Dendritic cell treated with granulocyte-macrophage colony-stimulating factor and Interleukin-4, amounts not matched to agents 40 ng/mL and 50 ng/mL, for 4 days (primary cell): ENCODE data around the gene KCNK7.
"Not testable (repeated sequence)": the region's sequence is repeated elsewhere in the genome, so short reads cannot be mapped to it uniquely, and the experiment has no call there.

Experiments
- H3K27ac Mint-ChIP-seq: one replicate; pipeline ENCODE4 v1.8.0; 2022; ENCODE audit warnings: mild to moderate bottlenecking, mixed read lengths
- H3K27me3 Mint-ChIP-seq: one replicate; pipeline ENCODE4 v1.8.0; 2022; ENCODE audit warnings: mild to moderate bottlenecking, mixed read lengths
- H3K36me3 Mint-ChIP-seq: one replicate; pipeline ENCODE4 v1.8.0; 2022; ENCODE audit warnings: low read depth, mixed read lengths
- H3K4me1 Mint-ChIP-seq: one replicate; pipeline ENCODE4 v1.8.0; 2022; ENCODE audit warnings: low read depth, mixed read lengths
- H3K4me3 Mint-ChIP-seq: one replicate; pipeline ENCODE4 v1.8.0; 2022; ENCODE audit warnings: mild to moderate bottlenecking, moderate library complexity, mixed read lengths
- H3K9me3 Mint-ChIP-seq: one replicate; pipeline ENCODE4 v1.8.0; 2022; ENCODE audit warnings: mixed read lengths
- intact Hi-C: fragments of 100-400 bp; cut with micrococcal nuclease; formaldehyde crosslinking; loops from one replicate; pipeline ENCODE4 v1.15.0; 2022

KCNK7 gene

DNA sequence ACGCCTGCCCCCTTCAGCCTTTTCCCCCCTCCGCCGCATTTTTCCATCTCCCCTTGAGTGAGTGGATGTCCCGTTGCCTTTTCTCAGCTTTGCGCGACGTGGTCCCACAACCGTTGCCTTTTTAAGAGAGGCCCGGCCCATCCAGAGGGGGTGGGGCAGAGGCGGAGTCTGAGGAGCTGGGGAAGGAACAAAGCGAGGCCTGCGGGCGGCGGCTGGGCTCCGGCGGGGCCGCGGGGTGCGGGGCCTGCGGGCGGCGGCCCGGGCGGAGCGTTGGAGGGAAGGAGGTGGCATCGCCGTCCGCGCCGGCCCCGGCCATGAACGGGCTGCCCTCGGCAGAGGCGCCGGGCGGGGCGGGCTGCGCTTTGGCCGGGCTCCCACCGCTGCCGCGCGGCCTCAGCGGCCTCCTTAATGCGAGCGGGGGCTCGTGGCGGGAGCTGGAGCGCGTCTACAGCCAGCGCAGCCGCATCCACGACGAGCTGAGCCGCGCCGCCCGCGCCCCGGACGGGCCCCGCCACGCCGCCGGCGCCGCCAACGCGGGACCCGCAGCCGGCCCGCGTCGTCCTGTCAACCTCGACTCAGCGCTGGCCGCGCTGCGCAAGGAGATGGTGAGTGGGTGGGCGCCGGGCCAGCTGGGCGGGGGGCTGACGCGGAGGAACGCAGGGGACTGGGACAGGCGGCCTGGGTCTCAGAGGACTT is 23.1 kb downstream of the KCNK7 start, which contains the start of gene FAM89B:
Gene FAM89B, plus strand, starts transcription at position 183 of the 696 bp plus-strand sequence. Its CDS starts 132 bp downstream, at position 315.
- no peaks in the 10 kb centered on the region for H3K9me3 Mint-ChIP-seq
- no peaks in the 10 kb centered on the region for H3K27me3 Mint-ChIP-seq
- H3K36me3 Mint-ChIP-seq = peaks cover 86% of the 10 kb centered on the region
- H3K4me1 Mint-ChIP-seq = peaks cover 64% of the 10 kb centered on the region
- intact Hi-C loops = no loop called here
- peak within 1 kb of the TSS; percentile 96 for H3K4me3 Mint-ChIP-seq
- peak within 1 kb of the TSS; percentile 94 for H3K27ac Mint-ChIP-seq

DNA sequence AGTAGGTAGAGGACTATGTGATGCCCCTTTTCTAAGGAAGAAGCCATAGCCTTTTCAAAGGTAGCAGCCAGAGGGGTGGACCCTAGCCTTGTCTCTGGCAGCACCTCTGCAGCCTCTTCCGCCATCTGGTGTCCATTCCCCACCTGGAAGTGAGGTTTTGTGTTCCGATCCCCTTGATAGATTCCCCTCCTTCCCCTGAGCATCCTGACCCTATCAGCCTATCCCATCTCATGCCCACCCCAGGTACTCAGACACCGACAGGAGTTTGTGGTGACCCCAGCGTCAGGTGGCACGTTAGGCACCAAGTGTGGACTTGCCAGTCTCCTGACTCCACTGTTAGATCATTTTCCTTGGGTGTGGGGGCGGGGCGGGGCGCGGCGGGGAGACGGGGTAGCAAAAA is 23.7 kb downstream of the KCNK7 start:
- intact Hi-C loops = no loop called here
- peaks cover 83% of the 10 kb centered on the region for H3K36me3 Mint-ChIP-seq
- no peaks in the 10 kb centered on the region for H3K9me3 Mint-ChIP-seq
- peak overlapping the region; percentile 96 for H3K4me3 Mint-ChIP-seq
- H3K27me3 Mint-ChIP-seq = no peaks in the 10 kb centered on the region
- H3K27ac Mint-ChIP-seq = peak overlapping the region; percentile 94
- H3K4me1 Mint-ChIP-seq = peaks cover 64% of the 10 kb centered on the region

DNA sequence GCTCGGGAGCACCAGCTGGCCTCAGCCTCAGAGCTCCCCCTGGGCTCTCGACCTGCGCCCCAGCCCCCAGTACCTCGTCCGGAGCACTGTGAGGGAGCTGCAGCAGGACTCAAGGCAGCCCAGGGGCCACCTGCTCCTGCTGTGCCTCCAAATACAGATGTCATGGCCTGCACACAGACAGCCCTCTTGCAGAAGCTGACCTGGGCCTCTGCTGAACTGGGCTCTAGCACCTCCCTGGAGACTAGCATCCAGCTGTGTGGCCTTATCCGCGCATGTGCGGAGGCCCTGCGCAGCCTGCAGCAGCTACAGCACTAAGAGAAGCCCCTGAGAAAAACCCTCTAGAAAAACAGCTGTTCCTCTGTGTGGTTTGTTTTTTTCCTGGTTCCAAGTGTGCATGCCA is 24.2 kb downstream of the KCNK7 start:
- Mint-ChIP-seq H3K9me3 (no peaks in the 10 kb centered on the region), H3K4me3 (peak overlapping the region; percentile 96), H3K36me3 (peaks cover 83% of the 10 kb centered on the region), H3K4me1 (peaks cover 67% of the 10 kb centered on the region), H3K27me3 (no peaks in the 10 kb centered on the region), H3K27ac (peak overlapping the region; percentile 94)
- intact Hi-C loops = no loop called here

DNA sequence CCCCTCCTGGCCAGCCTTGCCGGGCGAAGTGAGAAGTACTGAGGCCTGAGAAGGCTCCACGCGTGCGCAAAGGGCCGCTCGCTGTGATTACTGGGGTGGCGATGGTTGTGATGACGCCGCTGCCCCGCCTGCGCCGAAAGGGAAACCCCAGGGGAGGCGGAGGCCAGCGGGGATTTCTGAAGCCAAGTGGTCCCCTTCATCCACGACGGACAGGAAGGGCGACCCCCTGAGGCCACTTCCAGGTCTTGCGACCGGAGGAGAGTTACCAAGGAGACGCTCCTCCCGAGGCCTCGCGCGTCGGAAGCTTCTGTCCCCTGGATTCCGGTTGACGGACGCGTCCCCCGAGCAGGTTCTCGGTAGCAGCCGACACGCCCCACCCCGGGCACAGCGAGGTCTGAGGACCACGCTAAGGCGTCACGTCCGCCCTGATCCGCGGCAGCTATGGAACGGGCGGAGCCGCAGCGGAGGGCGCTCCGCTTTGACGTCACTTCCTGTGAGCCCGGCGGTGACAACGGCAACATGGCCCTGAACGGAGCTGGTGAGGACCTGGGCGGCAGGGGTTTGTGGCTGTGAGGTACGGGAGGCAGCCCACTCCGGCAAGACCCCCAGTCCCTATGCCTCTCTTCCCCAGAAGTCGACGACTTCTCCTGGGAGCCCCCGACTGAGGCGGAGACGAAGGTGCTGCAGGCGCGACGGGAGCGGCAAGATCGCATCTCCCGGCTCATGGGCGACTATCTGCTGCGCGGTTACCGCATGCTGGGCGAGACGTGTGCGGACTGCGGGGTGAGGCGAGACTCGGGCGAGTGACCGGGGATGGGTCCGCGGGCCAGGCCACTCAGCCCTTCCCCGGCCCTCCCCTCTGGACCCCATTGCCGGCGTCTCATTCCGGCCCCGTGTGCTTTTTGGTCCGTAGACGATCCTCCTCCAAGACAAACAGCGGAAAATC is 25.4 kb downstream of the KCNK7 start, which contains the start of gene ZNRD2:
Gene ZNRD2, plus strand, starts transcription at position 505 of the 946 bp plus-strand sequence. Its CDS starts 15 bp downstream, at position 520.
- intact Hi-C loops = loop anchor here (1.0 to 2.0 kb wide), 2 partner anchors 23 to 30 kb away; no protein-coding TSS in a partner anchor
- H3K27me3 Mint-ChIP-seq = no peaks in the 10 kb centered on the region
- no peaks in the 10 kb centered on the region for H3K9me3 Mint-ChIP-seq
- H3K4me3 Mint-ChIP-seq = peak within 1 kb of the TSS; percentile 96
- H3K36me3 Mint-ChIP-seq = peaks cover 74% of the 10 kb centered on the region
- H3K4me1 Mint-ChIP-seq = peaks cover 75% of the 10 kb centered on the region
- peak within 1 kb of the TSS; percentile 94 for H3K27ac Mint-ChIP-seq

DNA sequence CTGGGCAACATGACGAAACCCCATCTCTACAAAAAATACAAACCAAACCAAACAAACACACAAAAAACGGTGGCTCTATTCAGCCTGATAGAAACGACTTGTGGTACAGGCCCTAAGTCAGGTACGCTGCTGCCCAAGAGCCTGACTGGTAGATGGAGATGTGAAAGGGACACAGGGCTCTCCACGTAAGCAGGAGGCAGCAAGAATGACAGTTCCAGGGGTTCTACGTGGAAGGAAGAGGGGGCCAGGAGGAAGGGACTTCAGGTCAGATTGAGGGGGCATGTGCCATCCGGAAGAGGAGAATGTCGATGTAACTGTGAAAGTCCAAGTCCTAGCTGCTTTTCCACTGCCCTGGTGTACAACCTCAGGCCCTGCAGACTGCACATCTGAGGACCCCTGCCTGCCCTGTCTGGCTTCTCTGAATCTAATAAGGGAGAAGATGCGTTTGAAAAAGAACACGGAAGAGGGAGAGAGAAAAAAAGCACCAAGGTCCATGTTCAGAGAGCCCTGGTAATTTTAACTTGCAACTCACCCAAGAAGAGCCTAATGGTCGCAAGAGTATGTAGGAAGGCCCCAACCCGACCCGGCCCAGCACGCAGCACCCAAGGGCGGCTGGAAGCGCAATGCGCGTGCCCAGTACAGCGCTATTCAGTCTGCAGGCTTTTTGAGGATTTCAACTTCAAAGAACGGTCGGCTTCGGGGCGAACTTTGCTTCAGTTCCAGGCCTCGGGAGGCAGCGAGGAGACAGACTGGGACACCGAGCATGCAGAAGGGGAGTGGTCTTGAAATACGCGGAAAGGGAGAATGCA is 26.2 kb downstream of the KCNK7 start:
- Mint-ChIP-seq H3K36me3 (peaks cover 67% of the 10 kb centered on the region), H3K27ac (peak overlapping the region; percentile 94), H3K4me3 (peak overlapping the region; percentile 96), H3K9me3 (no peaks in the 10 kb centered on the region), H3K4me1 (peaks cover 73% of the 10 kb centered on the region), H3K27me3 (no peaks in the 10 kb centered on the region)
- intact Hi-C loops = loop anchor here (2.0 kb wide), 1 partner anchor 23 kb away; no protein-coding TSS in a partner anchor

DNA sequence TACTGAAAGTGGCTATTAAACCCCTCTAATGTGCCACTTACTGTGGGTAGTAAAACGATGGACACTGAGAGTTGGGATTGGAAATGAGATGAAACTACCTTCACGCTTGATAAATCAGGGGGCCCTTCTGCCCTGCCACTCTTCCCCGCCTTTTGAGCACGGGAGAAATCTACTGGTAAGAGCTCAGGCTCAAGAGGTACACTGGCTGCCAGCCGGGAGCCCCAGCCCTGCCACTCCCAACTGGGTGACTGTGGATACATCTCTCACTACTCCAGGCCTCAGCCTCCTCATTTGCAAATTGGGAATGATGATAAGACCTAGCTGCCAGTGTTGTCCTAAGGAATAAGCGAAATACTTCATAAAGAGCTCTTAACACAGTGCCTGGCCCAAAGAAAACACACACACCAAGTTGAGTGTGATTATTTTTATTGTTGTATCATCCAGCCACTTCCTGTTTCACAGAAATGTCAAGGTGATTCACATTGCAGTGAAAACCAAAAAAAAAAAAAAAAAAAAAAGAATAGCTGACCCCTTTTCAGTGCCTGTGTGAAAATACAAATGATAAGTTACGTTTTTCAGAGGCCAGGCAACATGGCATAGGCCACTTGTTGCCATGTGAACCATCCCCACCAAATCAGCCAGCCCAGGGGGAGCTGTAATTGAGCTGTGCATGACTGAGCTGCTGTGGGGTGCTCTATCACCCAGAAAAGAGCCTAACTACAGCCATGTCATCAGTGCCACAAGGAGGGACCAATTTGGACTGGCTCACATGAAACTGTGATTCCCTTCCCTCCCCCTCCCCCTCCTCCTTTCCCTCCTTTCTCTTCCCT is 29.8 kb downstream of the KCNK7 start:
- peaks cover 40% of the 10 kb centered on the region for H3K36me3 Mint-ChIP-seq
- no peaks in the 10 kb centered on the region for H3K9me3 Mint-ChIP-seq
- no peak overlapping the region for H3K4me3 Mint-ChIP-seq
- H3K4me1 Mint-ChIP-seq = peaks cover 46% of the 10 kb centered on the region
- intact Hi-C loops = no loop called here
- H3K27me3 Mint-ChIP-seq = peaks cover 9% of the 10 kb centered on the region
- no peak overlapping the region for H3K27ac Mint-ChIP-seq

DNA sequence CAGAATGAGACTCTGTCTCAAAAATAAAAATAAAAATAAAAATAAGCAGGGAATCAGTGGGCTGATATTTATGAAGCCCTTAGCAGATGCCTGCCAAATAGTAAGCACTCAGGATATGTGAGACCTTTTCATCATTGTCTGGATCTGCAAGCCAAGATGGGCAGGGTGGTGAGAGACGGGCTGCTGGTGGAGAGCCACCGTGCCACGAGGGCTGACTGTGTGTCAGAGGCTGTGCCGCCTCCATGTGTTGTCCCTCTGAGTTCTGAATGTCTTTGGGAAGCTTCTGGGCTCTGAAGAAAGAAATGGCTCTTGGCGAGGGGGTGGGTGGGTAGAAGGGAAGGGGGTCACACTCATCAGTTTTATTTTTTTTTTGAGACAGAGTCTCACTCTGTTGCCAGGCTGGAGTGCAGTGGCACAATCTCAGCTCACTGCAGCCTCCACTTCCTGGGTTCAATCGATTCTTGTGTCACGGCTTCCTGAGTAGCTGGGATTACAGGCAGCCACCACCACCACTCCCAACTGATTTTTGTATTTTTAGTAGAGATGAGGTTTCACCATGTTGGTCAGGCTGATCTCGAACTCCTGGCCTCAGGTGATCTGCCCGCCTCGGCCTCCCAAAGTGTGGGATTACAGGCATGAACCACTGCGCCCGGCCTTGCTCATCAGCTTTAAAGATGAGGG is 30.6 kb downstream of the KCNK7 start:
- Mint-ChIP-seq H3K4me1 (peaks cover 48% of the 10 kb centered on the region), H3K36me3 (peaks cover 32% of the 10 kb centered on the region), H3K27me3 (peaks cover 17% of the 10 kb centered on the region)
- H3K27ac Mint-ChIP-seq, H3K9me3 Mint-ChIP-seq, H3K4me3 Mint-ChIP-seq, intact Hi-C loops: not testable (repeated sequence)

DNA sequence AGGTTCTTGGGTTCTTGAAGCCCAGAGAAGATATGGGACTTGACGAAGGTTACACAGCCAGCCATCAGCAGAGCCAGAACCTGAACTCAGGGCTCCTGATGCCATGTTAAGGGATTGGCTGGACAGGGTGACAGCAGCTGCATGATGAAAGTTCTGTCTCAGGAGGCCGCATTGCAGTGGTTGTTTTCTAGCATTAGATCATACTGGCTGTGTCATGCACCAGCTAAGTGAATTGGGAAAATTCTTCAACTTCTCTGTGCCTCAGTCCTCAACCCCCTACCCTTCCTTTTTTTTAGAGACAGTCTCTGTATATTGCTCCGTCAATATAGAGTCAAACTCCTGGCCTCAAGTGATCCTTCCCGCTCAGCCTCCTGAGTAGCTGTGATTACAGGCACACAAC is 32.0 kb downstream of the KCNK7 start:
- Mint-ChIP-seq H3K4me3 (no peak overlapping the region), H3K27me3 (peaks cover 26% of the 10 kb centered on the region), H3K36me3 (peaks cover 18% of the 10 kb centered on the region), H3K4me1 (peaks cover 42% of the 10 kb centered on the region), H3K9me3 (no peaks in the 10 kb centered on the region), H3K27ac (no peak overlapping the region)
- intact Hi-C loops = no loop called here

DNA sequence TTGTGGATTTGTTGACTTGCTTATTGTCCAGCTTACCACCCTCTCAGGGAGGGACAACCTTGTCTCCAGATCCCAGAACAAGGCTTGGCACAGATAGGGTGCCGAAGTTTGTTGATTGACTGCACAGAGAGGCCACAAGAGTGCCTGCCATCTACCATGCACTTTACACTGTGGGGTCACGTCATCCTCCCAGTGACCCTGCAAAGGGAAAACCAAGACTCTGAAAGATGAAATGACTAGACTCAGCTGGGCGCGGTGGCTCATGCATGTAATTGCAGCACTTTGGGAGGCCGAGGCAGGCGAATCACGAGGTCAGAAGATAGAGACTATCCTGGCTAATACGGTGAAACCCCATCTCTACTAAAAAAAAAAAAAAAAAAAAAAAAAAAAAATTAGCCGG is 32.8 kb downstream of the KCNK7 start:
- no peak overlapping the region for H3K4me3 Mint-ChIP-seq
- H3K36me3 Mint-ChIP-seq = peaks cover 10% of the 10 kb centered on the region
- H3K27me3 Mint-ChIP-seq = peaks cover 31% of the 10 kb centered on the region
- H3K27ac Mint-ChIP-seq = no peak overlapping the region
- H3K4me1 Mint-ChIP-seq = peaks cover 34% of the 10 kb centered on the region
- H3K9me3 Mint-ChIP-seq = no peaks in the 10 kb centered on the region
- intact Hi-C loops = no loop called here

DNA sequence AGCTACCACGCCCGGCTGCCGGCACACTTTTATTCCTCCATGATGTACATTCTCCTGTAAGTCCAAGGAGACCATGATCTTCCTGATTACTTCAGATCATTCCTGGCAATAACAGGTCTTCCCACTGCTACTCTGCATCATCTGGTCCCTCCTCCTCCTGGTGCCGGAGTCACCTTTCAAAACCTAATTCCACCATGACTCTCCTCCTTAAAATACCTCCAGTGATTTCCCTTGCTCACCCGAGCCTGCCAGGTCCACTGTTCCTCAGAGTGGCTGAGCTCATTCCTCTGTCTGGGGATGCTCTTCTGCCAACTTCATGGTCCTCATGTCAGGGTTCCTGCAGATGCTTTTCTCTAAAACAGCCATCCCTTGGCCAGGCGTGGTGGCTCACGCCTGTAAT is 33.6 kb downstream of the KCNK7 start:
- Mint-ChIP-seq H3K9me3 (no peaks in the 10 kb centered on the region), H3K27ac (no peak overlapping the region), H3K27me3 (peaks cover 36% of the 10 kb centered on the region), H3K4me1 (peaks cover 39% of the 10 kb centered on the region), H3K36me3 (peaks cover 5% of the 10 kb centered on the region), H3K4me3 (no peak overlapping the region)
- intact Hi-C loops = no loop called here

DNA sequence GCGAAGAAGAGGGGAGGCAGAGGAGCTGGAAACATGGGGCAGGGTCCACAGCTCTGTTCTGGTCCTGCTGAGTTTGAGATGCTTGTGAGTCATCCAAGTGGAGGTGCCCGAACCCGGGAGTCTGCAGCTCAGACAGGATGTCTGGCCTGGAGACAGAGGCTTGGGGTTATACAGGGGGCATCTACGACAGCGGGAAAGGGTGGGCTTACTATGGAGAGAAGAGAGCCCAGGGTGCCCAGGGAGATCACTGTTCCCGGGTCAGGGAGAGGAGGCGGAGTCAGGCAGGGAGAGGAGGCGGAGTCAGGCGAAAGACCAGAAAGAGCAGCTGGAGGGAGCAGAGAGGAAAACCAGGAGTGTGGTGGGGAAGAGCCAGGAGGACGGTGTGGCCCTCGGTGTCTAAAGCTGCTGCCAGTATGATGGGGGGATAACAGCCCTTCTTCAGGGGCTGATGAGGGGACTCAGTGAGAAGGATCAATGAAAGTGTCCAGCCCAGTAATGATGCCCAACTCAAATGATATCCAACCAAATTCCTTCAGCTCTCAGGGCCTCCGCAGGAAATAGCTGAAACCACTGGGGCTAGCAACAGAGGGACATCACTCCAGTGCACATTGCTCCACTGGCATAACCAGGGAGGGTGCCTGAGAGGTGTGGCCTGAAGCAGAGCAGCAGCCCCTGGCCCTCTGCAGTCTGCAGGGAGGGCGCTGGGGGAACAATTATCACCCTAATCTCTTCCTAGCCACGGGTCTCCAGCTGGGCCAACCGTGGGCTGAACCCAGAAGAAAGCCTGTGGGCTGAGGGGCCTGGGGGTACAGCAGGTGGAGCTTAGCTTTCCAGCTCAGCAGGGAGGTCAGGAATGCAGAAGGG is 34.8 kb downstream of the KCNK7 start:
- Mint-ChIP-seq H3K27me3 (peaks cover 44% of the 10 kb centered on the region), H3K4me3 (no peak overlapping the region), H3K9me3 (no peaks in the 10 kb centered on the region), H3K36me3 (no peaks in the 10 kb centered on the region), H3K4me1 (peaks cover 41% of the 10 kb centered on the region), H3K27ac (no peak overlapping the region)
- intact Hi-C loops = no loop called here
